Tibial artery (tissue), 4 donors: ENCODE measurements around the gene HERC3.

Source experiments
- DNase-seq, 2 donors: peaks; one replicate each; pipeline ENCODE4 v3.0.0-alpha.2; 2019
- H3K27ac ChIP-seq, 2 donors: fragments of 200-600 bp; sonication (generic) in 1 of 2; 1 replicate in 1 of 2; 2 replicates in 1 of 2; pipeline ENCODE4 v1.5.1; 2018 to 2019; ENCODE audit warnings: mild to moderate bottlenecking in 1 of 2
- H3K27me3 ChIP-seq, 2 donors: fragments of 200-600 bp; sonication (generic) in 1 of 2; one replicate each; pipeline versions ENCODE4 v1.5.1 to v1.6.0; 2016 to 2019
- H3K36me3 ChIP-seq, 3 donors: fragments of 200-600 bp; sonication (generic) in 2 of 3; one replicate each; pipeline ENCODE4 v1.5.1; 2016 to 2019; ENCODE audit warnings: mild to moderate bottlenecking in 2 of 3
- H3K4me1 ChIP-seq, 4 donors: fragments of 200-600 bp; sonication (generic) in 2 of 4; 1 replicate in 3 of 4; 2 replicates in 1 of 4; pipeline ENCODE4 v1.5.1; 2016 to 2019
- H3K4me3 ChIP-seq, 2 donors: fragments of 200-600 bp; sonication (generic) in 1 of 2; 1 replicate in 1 of 2; 2 replicates in 1 of 2; pipeline ENCODE4 v1.5.1; 2018 to 2019; ENCODE audit warnings: mild to moderate bottlenecking in 2 of 2
- H3K9me3 ChIP-seq, 3 donors: fragments of 200-600 bp; sonication (generic) in 1 of 3; one replicate each; pipeline ENCODE4 v1.5.1; 2016 to 2019
- CTCF ChIP-seq, 2 experiments: fragments of 200-600 bp in 1 of 2; fragments of 450-650 bp in 1 of 2; IDR thresholded peaks; one replicate each; pipeline ENCODE4 v1.5.1; 2017 to 2019; ENCODE audit warnings: antibody characterized with exemption in 2 of 2, mild to moderate bottlenecking in 1 of 2, moderate library complexity in 1 of 2
- intact Hi-C: fragments of 100-400 bp; cut with DNase I; formaldehyde crosslinking; loops from one replicate; pipeline ENCODE4 v1.15.0; 2023; ENCODE audit warnings: low total_unique reads

The HERC3 gene

GRCh38 chr4:88674979-88675378 is 82.7 kb downstream of the HERC3 start:
- DNase-seq = no peak
- Histone ChIP-seq H3K27me3 (no peaks in the 10 kb centered on the region), H3K4me1 (no peaks in the 10 kb centered on the region), H3K9me3 (no peaks in the 10 kb centered on the region), H3K27ac (no peak overlapping the region), H3K36me3 (peaks cover 42 to 56% (median 55%) of the 10 kb centered on the region in 3 donors), H3K4me3 (no peak overlapping the region)
- no peak for TF ChIP-seq CTCF (IDR thresholded peaks at IDR 0.05)
- intact Hi-C loops = no loop called here

- H3K36me3 ChIP-seq = peaks cover 42 to 56% (median 55%) of the 10 kb centered on the region in 3 donors
- H3K4me3 ChIP-seq = no peak overlapping the region
- H3K27ac ChIP-seq = no peak overlapping the region
Measured at GRCh38 chr4:88675543-88675942, 83.3 kb downstream of the HERC3 start.

GRCh38 chr4:88681209-88681608 is 88.9 kb downstream of the HERC3 start:
- Histone ChIP-seq H3K27ac (no peak overlapping the region), H3K36me3 (peaks cover 56 to 67% (median 59%) of the 10 kb centered on the region in 3 donors), H3K4me3 (no peak overlapping the region), H3K4me1 (no peaks in the 10 kb centered on the region), H3K27me3 (no peaks in the 10 kb centered on the region), H3K9me3 (no peaks in the 10 kb centered on the region)
- DNase-seq = no peak
- TF ChIP-seq CTCF (IDR thresholded peaks at IDR 0.05) = no peak
- intact Hi-C loops = no loop called here

More at GRCh38 chr4:88675543-88675942, 83.3 kb downstream of the HERC3 start:
- H3K27me3 ChIP-seq = no peaks in the 10 kb centered on the region
- H3K9me3 ChIP-seq = no peaks in the 10 kb centered on the region
- no peak for TF ChIP-seq CTCF (IDR thresholded peaks at IDR 0.05)
- H3K4me1 ChIP-seq = no peaks in the 10 kb centered on the region
- intact Hi-C loops = no loop called here
- no peak for DNase-seq

- no peaks in the 10 kb centered on the region for H3K27me3 ChIP-seq
- TF ChIP-seq CTCF (IDR thresholded peaks at IDR 0.05) = no peak
- intact Hi-C loops = no loop called here
- DNase-seq = no peak
- peaks cover 13 to 43% (median 30%) of the 10 kb centered on the region in 3 donors for H3K36me3 ChIP-seq
- H3K4me3 ChIP-seq = no peak overlapping the region
- no peak overlapping the region for H3K27ac ChIP-seq
- H3K4me1 ChIP-seq = no peaks in the 10 kb centered on the region
- H3K9me3 ChIP-seq = no peaks in the 10 kb centered on the region
Measured at GRCh38 chr4:88690355-88690754, 98.1 kb downstream of the HERC3 start.

- intact Hi-C loops = no loop called here
Measured at GRCh38 chr4:88693792-88694191, 101.5 kb downstream of the HERC3 start.

More at GRCh38 chr4:88693792-88694191, 101.5 kb downstream of the HERC3 start:
- DNase-seq = no peak
- peaks cover 7 to 39% (median 11%) of the 10 kb centered on the region in 3 donors for H3K36me3 ChIP-seq
- H3K27ac ChIP-seq = no peak overlapping the region
- H3K9me3 ChIP-seq = no peaks in the 10 kb centered on the region
- no peaks in the 10 kb centered on the region for H3K27me3 ChIP-seq
- H3K4me1 ChIP-seq = no peaks in the 10 kb centered on the region
- TF ChIP-seq CTCF (IDR thresholded peaks at IDR 0.05) = no peak
- H3K4me3 ChIP-seq = no peak overlapping the region
